ENCODE results near the gene CPB2.

GRCh38 chr13:46124531-46124966 lies 19.7 kb upstream of the CPB2 start:
- no peak for TF ChIP-seq CTCF (IDR thresholded peaks at IDR 0.05)
- TF ChIP-seq POLR2A (IDR thresholded peaks at IDR 0.05): no peak
